Choroid plexus epithelial cell (primary cell): ENCODE data around the gene GALNT17.

Experiments
- DNase-seq: peaks from one replicate; pipeline ENCODE4 v3.0.0-alpha.2; 2010; ENCODE audit warnings: low read depth
- H3K4me3 ChIP-seq: 2 replicates; pipeline ENCODE4 v1.5.1; 2011; ENCODE audit warnings: low read depth, mild to moderate bottlenecking, control low read depth, low read length, moderate library complexity
- TF ChIP-seq, protein P1 (sequence below): conservative IDR thresholded peaks from 2 replicates; pipeline ENCODE4 v1.5.1; 2011; ENCODE audit warnings: low read depth, mild to moderate bottlenecking, control low read depth, inconsistent platforms, low read length, moderate library complexity

GALNT17 gene

DNA sequence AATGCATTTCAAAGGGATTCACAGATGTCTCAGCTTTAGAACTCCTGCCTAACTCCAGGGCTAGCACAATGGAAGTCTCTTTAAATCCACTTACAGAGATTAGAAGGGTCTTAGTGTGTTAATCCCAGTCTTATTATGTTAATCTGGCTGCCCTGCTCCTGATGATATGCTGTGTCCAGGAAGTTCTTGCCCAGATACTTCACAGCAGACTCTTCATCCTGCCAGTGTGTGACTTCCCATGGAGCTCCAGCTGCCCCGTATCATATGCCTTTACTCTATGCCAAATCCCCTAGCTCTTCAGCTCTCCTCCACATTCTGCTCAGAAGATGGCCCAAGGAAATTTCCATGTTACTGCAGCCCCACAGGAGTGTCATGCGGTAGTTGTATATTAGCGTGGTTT, 533.8 kb downstream of the GALNT17 start:
- no peak for DNase-seq
- TF ChIP-seq, protein P1, sequence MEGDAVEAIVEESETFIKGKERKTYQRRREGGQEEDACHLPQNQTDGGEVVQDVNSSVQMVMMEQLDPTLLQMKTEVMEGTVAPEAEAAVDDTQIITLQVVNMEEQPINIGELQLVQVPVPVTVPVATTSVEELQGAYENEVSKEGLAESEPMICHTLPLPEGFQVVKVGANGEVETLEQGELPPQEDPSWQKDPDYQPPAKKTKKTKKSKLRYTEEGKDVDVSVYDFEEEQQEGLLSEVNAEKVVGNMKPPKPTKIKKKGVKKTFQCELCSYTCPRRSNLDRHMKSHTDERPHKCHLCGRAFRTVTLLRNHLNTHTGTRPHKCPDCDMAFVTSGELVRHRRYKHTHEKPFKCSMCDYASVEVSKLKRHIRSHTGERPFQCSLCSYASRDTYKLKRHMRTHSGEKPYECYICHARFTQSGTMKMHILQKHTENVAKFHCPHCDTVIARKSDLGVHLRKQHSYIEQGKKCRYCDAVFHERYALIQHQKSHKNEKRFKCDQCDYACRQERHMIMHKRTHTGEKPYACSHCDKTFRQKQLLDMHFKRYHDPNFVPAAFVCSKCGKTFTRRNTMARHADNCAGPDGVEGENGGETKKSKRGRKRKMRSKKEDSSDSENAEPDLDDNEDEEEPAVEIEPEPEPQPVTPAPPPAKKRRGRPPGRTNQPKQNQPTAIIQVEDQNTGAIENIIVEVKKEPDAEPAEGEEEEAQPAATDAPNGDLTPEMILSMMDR: no peak

DNA sequence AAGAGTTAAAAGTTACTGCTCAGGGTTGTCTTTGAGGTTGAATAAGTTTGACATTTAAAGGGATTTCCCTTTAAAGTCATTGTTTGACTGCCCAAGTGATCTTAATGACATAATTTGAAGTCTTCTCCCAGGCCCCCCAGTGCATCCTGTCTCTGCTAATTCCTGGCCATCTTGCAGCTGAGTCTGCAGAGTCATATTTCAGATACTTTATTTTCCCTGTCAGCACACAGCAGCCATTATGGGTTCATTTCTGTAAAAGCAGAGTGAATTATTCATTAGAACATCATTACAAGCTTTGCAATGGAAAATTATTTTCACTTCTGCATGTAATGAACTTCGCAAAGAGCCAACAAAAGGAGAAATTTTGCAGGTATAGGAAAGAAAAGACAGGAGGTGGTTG, 536.6 kb downstream of the GALNT17 start:
- DNase-seq: no peak
- TF ChIP-seq, protein P1: no peak
- no peak overlapping the region for H3K4me3 ChIP-seq

More for the DNA sequence above, 533.8 kb downstream of the GALNT17 start:
- H3K4me3 ChIP-seq: no peak overlapping the region

GRCh38 chr7:71679480-71679879, 547.5 kb downstream of the GALNT17 start:
- H3K4me3 ChIP-seq: no peak overlapping the region
- TF ChIP-seq, protein P1: no peak
- no peak for DNase-seq

- no peak overlapping the region for H3K4me3 ChIP-seq
- no peak for DNase-seq
- TF ChIP-seq, protein P1: no peak
Measured at GRCh38 chr7:71682181-71682580, 550.2 kb downstream of the GALNT17 start.

DNA sequence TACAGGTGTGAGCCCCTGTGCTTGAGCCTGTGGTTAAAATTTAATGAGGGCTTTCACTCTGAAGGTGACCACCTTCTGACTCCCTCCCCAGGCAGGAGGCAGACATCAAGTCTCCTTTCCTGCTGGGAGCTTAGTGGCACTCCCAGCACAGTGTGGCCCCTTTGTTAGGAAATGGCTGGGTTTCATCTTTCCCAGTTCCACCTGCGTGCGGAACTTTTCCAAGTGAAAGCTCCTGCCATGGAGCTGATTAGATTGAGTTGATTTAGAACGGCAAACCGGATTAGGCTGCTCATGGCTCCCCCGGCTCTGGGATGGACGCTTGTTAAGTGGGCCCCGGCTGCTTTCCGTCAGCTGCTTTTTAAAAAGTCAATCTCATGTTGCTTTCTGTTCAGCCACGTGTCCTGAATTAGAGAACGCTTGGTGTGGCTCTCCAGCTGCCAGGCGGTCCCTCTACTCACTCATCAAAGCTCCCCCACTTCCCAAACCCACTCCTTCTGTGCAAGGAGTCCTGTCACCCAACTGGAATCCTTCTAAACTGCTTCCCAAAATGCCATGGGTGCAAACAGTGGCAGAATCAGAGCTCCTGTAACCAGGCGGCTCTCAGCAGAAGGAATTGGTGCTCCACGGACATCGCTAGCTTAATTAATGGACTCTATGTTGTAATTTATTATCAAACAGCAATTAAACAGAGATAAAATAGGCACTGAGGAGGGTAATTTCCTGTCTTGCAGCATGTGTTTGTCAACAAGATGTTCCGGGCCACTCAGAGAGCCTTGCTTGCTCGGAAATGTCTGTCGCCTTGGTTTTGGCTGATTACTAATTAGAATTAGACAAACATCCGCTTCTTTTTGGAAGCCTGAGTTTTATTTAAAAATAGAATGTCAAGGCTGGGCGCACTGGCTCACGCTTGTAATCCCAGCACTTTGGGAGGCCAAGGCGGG, 551.2 kb downstream of the GALNT17 start:
- TF ChIP-seq, protein P1: no peak
- no peak for DNase-seq
- no peak overlapping the region for H3K4me3 ChIP-seq

- TF ChIP-seq, protein P1: no peak
- no peak for DNase-seq
- H3K4me3 ChIP-seq: no peak overlapping the region
Measured at GRCh38 chr7:71687286-71687685, 555.3 kb downstream of the GALNT17 start.
